Epithelial cell of esophagus (primary cell): Measurements from ENCODE around the gene NEXMIF.
"Not testable (repeated sequence)": the region's sequence is repeated elsewhere in the genome, so short reads cannot be mapped to it uniquely, and the experiment has no call there.

Source experiments
- DNase-seq: peaks from one replicate; pipeline ENCODE4 v3.0.0; 2010; ENCODE audit warnings: low read depth
- H3K4me3 ChIP-seq: 2 replicates; pipeline ENCODE4 v1.5.1; 2011; ENCODE audit warnings: mild to moderate bottlenecking, low read length, control low read depth
- TF ChIP-seq, protein P1 (sequence below): IDR thresholded peaks from 2 replicates; pipeline ENCODE4 v1.5.1; 2011; ENCODE audit warnings: low read depth, mild to moderate bottlenecking, low read length, control low read depth, inconsistent platforms; ENCODE audit not compliant: insufficient read depth; ENCODE audit errors: missing control alignments

The NEXMIF gene

DNA sequence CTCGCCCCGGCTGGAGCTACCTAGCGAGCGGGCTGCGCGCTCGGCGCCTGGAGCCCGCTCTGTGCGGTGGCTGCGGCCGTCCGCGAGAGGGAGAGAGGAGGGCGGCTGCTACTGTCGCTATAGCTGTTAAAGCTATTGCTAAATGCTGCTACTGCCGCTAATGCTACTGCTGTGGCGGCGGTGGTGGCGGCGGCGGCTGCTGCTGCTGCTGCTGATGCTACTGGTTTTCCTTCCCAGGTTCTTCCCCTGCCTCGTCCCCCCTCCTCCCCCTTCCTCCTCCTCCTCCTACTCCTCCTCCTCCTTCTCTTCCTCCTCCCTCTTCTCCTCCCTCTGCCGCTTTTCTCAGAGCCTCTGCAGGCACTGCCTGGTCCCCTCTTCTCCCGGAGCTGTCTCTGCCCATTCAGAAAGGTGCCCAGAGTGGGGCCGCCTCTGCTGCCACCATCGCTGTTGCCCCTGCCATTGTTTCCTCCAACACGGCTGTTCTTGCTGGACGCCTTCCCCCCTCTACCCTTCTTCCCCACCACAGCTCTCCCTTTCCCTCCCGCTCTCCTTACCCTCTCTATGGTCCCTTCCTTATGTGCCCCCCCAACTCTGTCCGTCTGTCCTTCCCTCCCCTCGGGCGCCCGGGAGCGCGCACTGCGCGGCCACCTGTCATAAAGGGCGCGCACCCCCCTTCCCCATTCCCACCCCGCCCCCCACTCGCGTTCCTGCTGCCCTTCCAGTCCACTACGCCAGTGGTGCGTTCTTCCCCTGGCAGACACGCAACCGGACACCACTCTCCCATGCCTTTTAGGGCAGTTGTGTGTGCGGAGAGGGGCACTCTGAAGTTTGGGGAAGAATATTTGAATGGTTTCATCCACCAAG, at the start of gene NEXMIF:
TSS of gene NEXMIF (minus strand) at position 228 of the 864 bp plus-strand sequence.
- TF ChIP-seq, protein P1, sequence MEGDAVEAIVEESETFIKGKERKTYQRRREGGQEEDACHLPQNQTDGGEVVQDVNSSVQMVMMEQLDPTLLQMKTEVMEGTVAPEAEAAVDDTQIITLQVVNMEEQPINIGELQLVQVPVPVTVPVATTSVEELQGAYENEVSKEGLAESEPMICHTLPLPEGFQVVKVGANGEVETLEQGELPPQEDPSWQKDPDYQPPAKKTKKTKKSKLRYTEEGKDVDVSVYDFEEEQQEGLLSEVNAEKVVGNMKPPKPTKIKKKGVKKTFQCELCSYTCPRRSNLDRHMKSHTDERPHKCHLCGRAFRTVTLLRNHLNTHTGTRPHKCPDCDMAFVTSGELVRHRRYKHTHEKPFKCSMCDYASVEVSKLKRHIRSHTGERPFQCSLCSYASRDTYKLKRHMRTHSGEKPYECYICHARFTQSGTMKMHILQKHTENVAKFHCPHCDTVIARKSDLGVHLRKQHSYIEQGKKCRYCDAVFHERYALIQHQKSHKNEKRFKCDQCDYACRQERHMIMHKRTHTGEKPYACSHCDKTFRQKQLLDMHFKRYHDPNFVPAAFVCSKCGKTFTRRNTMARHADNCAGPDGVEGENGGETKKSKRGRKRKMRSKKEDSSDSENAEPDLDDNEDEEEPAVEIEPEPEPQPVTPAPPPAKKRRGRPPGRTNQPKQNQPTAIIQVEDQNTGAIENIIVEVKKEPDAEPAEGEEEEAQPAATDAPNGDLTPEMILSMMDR, result peak; percentile 19
- peak within 1 kb of the TSS; percentile 21 for H3K4me3 ChIP-seq
- DNase-seq, result peak; percentile 30

DNA sequence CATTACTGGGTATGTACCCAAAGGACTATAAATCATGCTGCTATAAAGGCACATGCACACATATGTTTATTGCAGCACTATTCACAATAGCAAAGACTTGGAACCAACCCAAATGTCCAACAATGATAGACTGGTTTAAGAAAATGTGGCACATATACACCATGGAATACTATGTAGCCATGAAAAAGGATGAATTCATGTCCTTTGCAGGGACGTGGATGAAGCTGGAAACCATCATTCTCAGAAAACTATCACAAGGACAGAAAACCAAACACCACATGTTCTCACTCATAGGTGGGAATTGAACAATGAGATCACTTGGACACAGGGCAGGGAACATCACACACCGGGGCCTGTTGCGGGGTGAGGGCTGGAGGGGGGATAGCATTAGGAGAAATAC, 36.7 kb upstream of the NEXMIF start:
- not testable (repeated sequence) for H3K4me3 ChIP-seq

DNA sequence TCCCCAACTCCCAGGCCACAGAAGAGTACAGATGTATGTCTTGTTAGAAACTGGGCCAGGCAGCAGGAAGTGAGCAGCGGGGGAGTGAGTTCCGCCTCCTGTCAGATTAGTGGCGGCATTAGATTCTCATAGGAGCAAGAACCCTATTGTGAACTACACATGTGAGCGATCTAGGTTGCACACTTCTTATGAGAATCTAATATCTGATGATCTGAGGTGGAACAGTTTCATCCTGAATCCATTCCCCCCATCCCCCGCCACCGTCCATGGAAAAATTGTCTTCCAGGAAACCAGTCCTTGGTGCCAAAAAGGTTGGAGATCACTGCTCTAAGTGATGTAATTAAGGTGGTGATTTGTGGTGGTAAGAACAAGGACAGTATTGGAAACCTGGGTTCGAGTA, 24.5 kb upstream of the NEXMIF start:
- no peak overlapping the region for H3K4me3 ChIP-seq
- DNase-seq, result no peak
- TF ChIP-seq, protein P1, result no peak

More for the DNA sequence above, 36.7 kb upstream of the NEXMIF start:
- not testable (repeated sequence) for DNase-seq

DNA sequence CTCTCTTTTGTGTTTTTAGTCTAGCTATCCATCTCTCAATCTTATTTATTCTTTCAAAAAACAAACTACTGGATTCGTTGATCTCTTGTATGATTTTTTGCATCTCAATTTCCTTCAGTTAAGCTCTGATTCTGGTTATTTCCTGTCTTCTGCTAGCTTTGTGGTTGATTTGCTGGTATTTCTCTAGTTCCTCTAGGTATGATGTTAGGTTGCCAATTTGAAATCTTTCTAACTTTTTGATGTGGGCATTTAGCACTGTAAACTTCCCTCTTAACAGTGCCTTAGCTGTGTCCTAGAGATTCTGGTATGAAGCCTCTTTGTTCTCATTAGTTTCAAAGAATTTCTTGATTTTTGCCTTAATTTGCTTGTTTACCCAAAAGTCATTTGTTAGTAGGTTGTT, 15.2 kb upstream of the NEXMIF start:
- TF ChIP-seq, protein P1, result no peak
- no peak overlapping the region for H3K4me3 ChIP-seq

DNA sequence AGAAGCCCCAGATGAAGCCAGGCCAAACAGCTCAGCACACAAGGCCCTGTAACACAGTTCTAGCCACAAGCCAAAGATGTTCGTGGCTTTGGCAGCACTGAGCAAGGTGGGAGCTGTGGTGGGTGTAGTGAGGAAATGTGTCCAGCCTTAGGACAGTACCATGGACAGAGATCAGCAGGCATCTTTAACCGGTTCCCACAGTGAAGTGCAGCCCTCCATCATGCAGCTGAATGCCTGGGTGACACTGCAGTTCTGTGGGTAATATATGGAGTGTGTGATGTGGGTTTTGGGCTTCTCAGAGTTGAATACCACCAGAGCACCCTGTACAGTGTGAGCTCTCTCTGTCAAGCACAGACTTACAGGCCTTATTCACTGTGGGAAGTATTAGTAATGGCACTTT, 6.0 kb upstream of the NEXMIF start:
- DNase-seq, result peak; percentile 7
- H3K4me3 ChIP-seq, result no peak overlapping the region
- TF ChIP-seq, protein P1, result no peak

More for the DNA sequence above, 15.2 kb upstream of the NEXMIF start:
- no peak for DNase-seq

DNA sequence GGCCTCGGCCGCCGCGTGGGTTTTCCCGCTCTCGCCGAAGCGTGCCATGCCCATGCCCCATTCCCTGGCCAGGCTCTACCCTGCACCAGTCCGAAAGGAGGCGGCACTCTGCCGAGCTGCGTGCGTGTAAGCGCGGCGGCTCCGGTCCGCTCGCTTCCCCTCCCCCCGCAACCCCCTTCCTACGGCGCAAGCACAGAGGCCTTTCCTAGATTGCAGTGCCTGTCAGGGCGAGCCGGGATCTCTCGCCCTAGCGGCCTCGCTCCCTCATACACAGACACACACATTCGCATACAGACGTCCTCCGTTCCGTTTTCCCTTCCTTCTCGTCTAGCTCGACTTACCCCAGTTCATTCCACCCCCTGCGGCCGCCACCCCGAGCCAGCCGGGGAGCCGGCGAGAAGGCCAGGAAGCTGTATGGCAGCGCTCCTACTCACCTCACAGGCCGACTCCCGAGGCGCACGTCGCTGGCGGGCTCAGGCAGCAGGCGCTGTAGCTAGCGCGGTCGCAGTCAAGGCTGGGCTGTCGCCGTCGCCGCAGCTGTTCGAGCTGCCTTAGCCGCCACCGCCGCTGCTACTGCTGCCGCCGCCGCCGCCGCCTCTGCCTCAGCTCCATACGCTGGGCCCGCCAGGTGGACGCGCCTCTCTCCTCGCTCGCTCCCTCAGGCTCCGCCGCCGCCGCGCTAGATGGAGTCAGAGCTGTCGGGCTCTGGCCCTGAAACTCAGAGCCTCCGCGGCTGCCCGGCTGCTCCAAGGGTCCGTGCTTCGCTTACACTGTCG, 615 bp downstream of the NEXMIF start:
- TF ChIP-seq, protein P1, result no peak
- peak overlapping the region; percentile 21 for H3K4me3 ChIP-seq
- DNase-seq, result peak; percentile 5

DNA sequence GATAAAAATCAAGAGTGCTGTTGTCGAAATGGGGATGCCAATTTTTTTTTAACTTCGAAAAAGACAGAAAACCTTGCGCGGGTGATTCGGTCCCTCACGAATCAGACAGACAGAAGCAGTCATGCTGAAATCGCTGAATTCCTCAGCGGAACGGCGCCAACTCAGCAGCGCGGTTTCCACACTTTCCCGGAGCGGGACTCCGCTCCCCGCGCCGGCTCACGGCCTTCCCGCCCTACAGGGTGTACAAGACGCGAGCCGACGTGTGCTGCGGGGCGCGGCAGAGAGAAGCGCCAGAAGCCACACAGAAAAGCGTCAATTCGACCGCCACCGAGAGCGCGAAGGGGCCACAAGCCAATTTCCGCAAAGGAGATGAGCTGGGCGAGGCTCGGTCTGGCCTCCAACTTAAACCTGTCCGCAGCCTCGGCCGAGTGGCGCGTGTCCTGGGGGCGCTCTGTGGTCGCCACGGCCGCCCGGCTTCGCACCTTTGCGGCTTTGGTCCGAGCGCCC, 1.3 kb downstream of the NEXMIF start:
- TF ChIP-seq, protein P1, result no peak
- DNase-seq, result no peak
- H3K4me3 ChIP-seq, result no peak overlapping the region
